Upper lobe of left lung (tissue), 4 donors: ENCODE data around the gene HKDC1.

Experiments used
- CTCF ChIP-seq, 6 experiments: fragments of 450-650 bp in 4 of 6; fragments of 200-600 bp in 2 of 6; sonication (generic) in 2 of 6; IDR thresholded peaks; one replicate each; pipeline ENCODE4 v1.5.1; 2016 to 2019; ENCODE audit warnings: antibody characterized with exemption in 6 of 6
- EP300 ChIP-seq, 4 donors: sonication (generic); formaldehyde crosslinking; IDR thresholded peaks; one replicate each; pipeline ENCODE4 v1.5.1; 2017; ENCODE audit warnings: antibody characterized with exemption in 4 of 4, control low read depth in 2 of 4
- POLR2A ChIP-seq, 4 donors: fragments of 450-650 bp; IDR thresholded peaks; one replicate each; pipeline ENCODE4 v1.5.1; 2016 to 2017; ENCODE audit warnings: antibody characterized with exemption in 4 of 4, mild to moderate bottlenecking in 2 of 4
- POLR2AphosphoS5 ChIP-seq, 2 donors: sonication (generic); formaldehyde crosslinking; IDR thresholded peaks; one replicate each; pipeline ENCODE4 v1.5.1; 2017; ENCODE audit warnings: antibody characterized with exemption in 2 of 2

GRCh38 chr10:69226919-69227450 is 6.9 kb downstream of the HKDC1 start:
- TF ChIP-seq POLR2A (IDR thresholded peaks at IDR 0.05) (no peak), POLR2AphosphoS5 (IDR thresholded peaks at IDR 0.05) (no peak), CTCF (IDR thresholded peaks at IDR 0.05) (no peak), EP300 (IDR thresholded peaks at IDR 0.05) (no peak)
